GM18870 (cell line): ENCODE results near the gene SFMBT2.

Experiments used
- ATAC-seq: cut with Tn5 transposase; IDR thresholded peaks from one replicate; pipeline ENCODE4 v1.9.1; 2021; ENCODE audit warnings: moderate library complexity; ENCODE audit not compliant: unreplicated experiment

SFMBT2 gene

GRCh38 chr10:7274293-7274692 is 136.5 kb downstream of the SFMBT2 start:
- no peak for ATAC-seq

- no peak for ATAC-seq
Measured at GRCh38 chr10:7272008-7272407, 138.8 kb downstream of the SFMBT2 start.

GRCh38 chr10:7269988-7270387 is 140.8 kb downstream of the SFMBT2 start:
- no peak for ATAC-seq

DNA sequence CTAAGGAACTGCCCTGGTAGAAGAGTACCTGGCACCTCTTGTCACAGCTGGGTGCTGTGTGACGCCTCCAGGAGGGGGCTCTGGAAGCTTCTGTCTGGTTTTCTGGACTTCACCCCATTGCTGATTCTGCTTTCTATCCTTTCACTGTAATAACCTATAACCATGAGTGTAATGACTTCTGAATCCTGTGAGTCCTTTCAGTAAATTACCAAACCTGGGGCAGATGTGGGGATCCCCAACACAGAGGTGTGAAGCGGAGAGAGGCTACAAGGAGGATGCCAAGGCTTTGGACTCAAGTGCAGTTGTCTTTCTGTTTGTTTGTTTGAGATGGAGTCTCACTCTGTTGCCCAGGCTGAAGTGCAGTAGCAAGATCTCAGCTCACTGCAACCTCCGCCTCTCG is 143.7 kb downstream of the SFMBT2 start:
- no peak for ATAC-seq

GRCh38 chr10:7265396-7266123 is 145.3 kb downstream of the SFMBT2 start:
- ATAC-seq, result no peak

DNA sequence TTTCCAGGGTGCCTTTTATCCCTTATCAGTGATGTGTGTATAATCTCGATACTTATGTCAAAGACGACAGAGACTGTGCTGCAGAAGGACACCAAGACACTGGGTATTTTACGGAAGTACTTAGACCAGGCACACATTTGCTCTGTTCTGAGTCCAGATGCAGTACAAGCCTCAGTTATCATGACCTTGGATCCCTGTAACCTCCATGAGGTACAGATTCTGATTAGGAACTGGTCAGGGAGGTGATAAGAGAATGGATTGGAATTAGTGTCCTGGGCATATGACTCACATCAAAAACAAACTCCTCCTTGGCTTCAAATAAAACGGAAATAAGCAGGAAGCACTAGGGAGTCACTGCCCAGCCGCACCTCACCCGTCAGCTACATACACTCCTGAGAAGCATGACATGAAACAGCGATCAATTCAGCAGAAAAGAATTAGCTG is 146.5 kb downstream of the SFMBT2 start:
- no peak for ATAC-seq

DNA sequence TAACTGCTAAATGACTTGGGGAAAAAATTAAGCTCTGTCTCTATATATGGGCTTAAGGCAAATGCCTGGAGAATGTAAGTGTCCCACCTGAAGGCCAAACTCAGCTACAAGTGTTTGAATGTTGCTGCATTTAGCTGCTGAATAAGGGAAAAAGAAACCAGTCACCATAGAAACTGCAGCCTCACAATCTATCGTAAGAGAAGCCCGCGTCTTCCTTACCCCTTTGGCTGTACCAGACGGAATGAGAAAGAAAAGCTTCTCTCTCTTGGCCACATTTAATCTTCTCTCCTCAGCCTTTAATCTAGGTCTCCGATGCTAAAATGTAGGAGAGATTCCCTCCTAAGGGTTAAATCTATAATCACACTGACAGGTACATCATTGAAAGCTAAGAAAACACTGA is 147.2 kb downstream of the SFMBT2 start:
- no peak for ATAC-seq

DNA sequence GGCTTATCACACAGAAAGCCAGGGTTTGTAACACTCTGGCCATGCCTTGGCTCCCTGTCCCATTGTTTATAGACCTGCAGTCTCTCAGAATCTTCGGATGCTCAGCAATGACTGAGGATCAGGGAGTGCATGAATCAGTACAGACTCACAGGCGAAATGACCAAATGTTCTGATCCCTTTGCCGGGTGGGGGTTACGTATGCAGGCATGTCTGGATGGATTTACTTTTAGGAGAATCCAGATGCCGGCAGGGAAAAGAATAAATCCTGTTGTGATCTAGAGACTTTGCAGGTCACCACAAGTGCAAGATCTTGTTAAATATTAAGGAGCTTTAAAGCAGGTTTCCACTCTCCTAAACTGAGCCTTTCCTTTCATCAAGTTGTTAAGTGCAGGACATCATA is 149.5 kb downstream of the SFMBT2 start:
- ATAC-seq, result no peak

GRCh38 chr10:7260912-7261311 is 149.9 kb downstream of the SFMBT2 start:
- no peak for ATAC-seq

- ATAC-seq, result peak; percentile 66
Measured at GRCh38 chr10:7260412-7260900, 150.4 kb downstream of the SFMBT2 start.

- ATAC-seq, result peak; percentile 50
Measured at GRCh38 chr10:7258948-7259523, 151.8 kb downstream of the SFMBT2 start.

- ATAC-seq, result no peak
Measured at GRCh38 chr10:7255517-7255916, 155.3 kb downstream of the SFMBT2 start.

DNA sequence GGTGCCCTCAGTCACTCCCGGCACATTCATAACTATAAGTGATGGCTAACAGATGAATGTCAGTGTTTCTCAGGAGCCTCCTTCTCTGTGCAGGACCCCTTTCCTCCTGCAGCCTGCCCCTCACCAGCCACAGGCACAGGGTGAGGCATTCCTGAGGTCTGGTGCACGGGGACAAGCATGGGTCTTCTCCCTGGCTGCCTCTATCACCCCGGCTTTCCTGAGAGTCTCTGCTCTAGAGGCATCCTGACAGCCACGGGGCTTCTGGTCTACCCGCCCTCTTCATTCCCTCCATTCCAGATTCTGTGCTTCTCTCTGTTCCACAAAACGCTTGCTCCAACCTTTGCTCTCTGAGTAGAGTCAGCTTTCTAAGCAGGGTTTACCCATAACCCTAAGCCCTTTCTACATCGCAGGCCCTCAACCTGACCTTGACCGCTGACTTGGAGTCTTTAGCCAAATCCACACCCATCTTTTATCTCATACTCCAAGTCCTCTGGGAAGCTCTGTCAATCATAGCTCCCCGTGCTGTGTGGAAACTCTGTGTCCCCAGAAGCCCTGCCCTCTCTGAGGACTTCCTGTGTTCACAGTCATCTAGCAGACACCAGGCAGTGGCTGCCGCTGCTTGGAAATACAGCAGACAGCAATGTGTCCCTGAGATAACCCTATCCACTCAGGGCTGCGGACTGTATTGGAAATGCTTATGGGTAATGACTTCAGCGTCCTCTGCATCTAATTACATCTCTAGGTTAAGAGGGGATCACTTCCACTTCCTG is 159.0 kb downstream of the SFMBT2 start:
- ATAC-seq, result no peak

DNA sequence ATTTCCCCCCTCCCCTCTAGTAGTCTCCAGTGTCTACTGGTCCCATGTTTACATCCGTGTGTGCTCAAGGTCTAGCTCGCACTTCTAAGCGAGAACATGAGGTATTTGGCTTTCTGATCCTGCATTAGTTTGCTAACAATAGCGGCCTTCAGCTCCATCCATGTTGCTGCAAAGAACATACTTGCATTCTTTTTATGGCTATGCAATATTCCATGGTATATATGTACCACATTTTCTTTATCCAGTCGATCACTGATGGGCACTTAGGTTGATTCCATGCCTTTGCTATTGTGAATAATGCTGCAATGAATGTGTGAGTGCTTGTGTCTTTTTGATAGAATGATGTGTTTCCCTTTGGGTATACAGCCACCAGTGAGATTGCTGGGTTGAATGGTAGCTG is 160.6 kb downstream of the SFMBT2 start:
- ATAC-seq, result no peak

- ATAC-seq, result no peak
Measured at GRCh38 chr10:7248585-7249164, 162.2 kb downstream of the SFMBT2 start.

- ATAC-seq, result no peak
Measured at GRCh38 chr10:7248148-7248547, 162.7 kb downstream of the SFMBT2 start.

- ATAC-seq, result no peak
Measured at GRCh38 chr10:7245505-7245904, 165.3 kb downstream of the SFMBT2 start.

- peak; percentile 79 for ATAC-seq
Measured at GRCh38 chr10:7243873-7244272, 167.0 kb downstream of the SFMBT2 start.

DNA sequence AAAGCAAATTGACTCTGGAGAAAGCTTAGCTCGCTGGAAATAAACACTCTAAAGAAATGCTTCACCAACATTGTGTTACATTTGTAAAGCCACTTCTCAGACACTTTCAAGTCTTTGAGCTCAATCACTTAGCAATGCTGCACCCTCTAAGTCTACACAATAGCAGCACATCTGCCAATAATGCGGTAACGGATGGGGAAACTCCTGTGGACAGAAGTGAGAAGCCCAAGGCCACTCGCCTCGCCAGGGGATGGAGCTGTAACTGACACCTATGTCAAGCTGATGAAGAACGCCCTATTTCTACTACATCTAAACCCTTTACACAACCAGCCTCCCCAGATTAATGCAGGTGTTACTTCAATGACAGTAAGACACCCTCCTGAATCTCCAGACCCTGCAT is 167.7 kb downstream of the SFMBT2 start:
- no peak for ATAC-seq

DNA sequence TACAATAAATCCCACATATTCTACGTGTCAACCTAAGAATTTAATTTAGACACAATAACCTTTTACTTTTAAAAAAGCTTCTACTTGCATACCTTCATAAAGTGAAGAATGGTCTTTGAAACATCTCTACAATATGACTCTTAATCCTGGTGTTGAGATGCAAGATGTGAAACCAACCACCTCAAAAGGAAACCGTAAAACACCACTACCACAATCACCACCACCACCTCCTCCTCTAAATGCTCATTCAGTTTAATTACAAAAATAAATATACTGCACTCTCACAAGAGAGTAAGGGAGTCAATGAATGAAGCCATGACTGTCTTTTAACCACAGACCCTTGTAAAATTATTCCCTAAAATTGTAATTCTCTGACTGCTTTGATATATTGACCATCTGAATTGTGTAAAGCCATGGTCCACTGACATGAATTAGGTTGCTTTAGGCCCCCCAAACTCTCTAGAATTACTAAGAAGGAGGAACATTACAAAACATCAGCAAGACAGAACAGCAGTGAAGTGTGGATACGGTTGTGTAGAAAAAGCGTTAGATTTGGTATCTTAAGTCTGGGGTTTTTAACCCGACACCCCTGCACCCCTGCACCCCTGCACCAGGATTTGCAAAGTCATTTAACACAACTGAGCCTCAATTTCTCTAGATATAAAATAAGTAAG is 171.4 kb downstream of the SFMBT2 start:
- peak; percentile 64 for ATAC-seq

DNA sequence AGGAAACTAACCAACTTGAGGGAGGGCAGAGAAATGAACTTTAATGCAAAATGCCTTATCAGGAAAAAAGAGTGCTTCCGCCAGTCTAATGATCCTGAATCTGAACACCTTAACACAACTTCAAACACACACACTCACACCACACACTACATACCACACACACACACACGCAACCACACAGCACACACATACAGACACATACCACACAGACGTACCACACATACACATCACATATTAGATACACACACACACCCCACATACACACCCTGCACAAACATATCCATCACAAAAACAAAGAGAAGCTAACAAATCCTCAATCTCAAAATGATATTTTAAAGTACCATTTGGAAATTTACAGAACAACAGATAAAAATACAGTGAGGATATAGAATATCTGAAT is 175.5 kb downstream of the SFMBT2 start:
- no peak for ATAC-seq
